Smooth muscle cell (in vitro differentiated cells): ENCODE data around the gene TTC24. TPM values are rescaled to one million over a fixed set of nuclear protein-coding genes. Genes with fewer than 3 reads are reported as not detected.

Experiments
- DNase-seq: peaks from one replicate; lab custom pipeline; 2025; ENCODE audit not compliant: unreplicated experiment; lab: John Stamatoyannopoulos, UW
- H2AFZ ChIP-seq: fragments of 200-600 bp; sonication (generic); 2 replicates; pipeline ENCODE4 v1.6.0; 2016; ENCODE audit warnings: antibody characterized with exemption, low read depth, mild to moderate bottlenecking
- H3F3A ChIP-seq: fragments of 200-600 bp; sonication (generic); 2 replicates; pipeline ENCODE4 v1.6.0; 2017; ENCODE audit warnings: antibody characterized with exemption, low read depth
- H3K27ac ChIP-seq: fragments of 200-600 bp; sonication (generic); 2 replicates; pipeline ENCODE4 v1.5.1; 2016; ENCODE audit warnings: low read depth, mild to moderate bottlenecking
- H3K27me3 ChIP-seq: fragments of 200-600 bp; sonication (generic); 2 replicates; pipeline ENCODE4 v1.6.1; 2016; ENCODE audit warnings: low read depth, mild to moderate bottlenecking
- H3K36me3 ChIP-seq: fragments of 200-600 bp; sonication (generic); 2 replicates; pipeline ENCODE4 v1.5.1; 2016; ENCODE audit warnings: low read depth
- H3K4me1 ChIP-seq: fragments of 200-600 bp; sonication (generic); 2 replicates; pipeline ENCODE4 v1.5.1; 2016; ENCODE audit warnings: low read depth
- H3K4me2 ChIP-seq: fragments of 200-600 bp; sonication (generic); 2 replicates; pipeline ENCODE4 v1.6.0; 2016; ENCODE audit warnings: mild to moderate bottlenecking
- H3K4me3 ChIP-seq: fragments of 200-600 bp; sonication (generic); 2 replicates; pipeline ENCODE4 v1.5.1; 2016; ENCODE audit warnings: mild to moderate bottlenecking
- H3K79me2 ChIP-seq: fragments of 200-600 bp; sonication (generic); 2 replicates; pipeline ENCODE4 v1.6.0; 2016; ENCODE audit warnings: low read depth, mild to moderate bottlenecking
- H3K9ac ChIP-seq: fragments of 200-600 bp; sonication (generic); 2 replicates; pipeline ENCODE4 v1.6.0; 2016; ENCODE audit warnings: low read depth
- H3K9me3 ChIP-seq: fragments of 200-600 bp; sonication (generic); replicated peaks from 2 replicates; pipeline ENCODE4 v1.5.1; 2016; ENCODE audit warnings: low read depth
- H4K20me1 ChIP-seq: fragments of 200-600 bp; sonication (generic); 2 replicates; pipeline ENCODE4 v1.6.0; 2016; ENCODE audit warnings: low read depth
- WGBS: methylation state at CpG from one replicate; pipeline ENCODE4 v1.1.7; 2016; ENCODE audit warnings: low lambda C conversion rate; 5-methylcytosine and 5-hydroxymethylcytosine counted together
- polyA plus RNA-seq: library from polyadenylated mRNA; unstranded; fragments of >200 nt; fragmentation: Nextera tagmentation; extraction: Ambion mirVana; gene quantifications from 2 replicates; pipeline ENCODE4 v1.2.1, GENCODE V29; 2016
- total RNA-seq: library from RNA; depleted of rRNA; stranded (reverse); fragments of >200 nt; gene quantifications from 2 replicates; pipeline ENCODE4 v1.2.3, GENCODE V29; 2014
- TF ChIP-seq, protein P1 (sequence below): fragments of 200-600 bp; sonication (generic); IDR thresholded peaks from 2 replicates; pipeline ENCODE4 v1.5.1; 2017; ENCODE audit warnings: borderline replicate concordance, mild to moderate bottlenecking, antibody characterized with exemption; ENCODE audit not compliant: insufficient read depth, poor library complexity, severe bottlenecking

Gene TTC24
- total and polyA plus RNA-seq, 2 experiments from 2014 or later = not detected

DNA sequence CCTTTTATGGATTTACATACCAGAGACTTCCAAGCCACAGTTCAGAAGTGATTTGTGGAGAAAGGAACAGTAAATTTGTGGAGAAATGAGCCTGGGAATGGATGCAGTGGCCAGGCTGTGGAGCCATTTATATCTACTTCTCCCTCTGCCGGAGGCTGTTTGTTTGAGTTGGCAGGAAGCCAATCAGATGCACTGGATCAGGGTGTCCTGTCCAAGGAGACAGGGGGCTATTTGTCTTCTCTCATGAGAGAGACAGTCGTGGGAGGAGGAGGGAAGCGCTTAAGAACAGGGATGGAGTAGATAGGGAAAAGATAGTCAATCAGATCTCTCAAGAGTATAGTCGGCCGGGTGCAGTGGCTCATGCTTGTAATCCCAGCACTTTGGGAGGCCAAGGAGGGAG is 36.9 kb downstream of the TTC24 start:
- no peak overlapping the region for H2AFZ ChIP-seq
- H3K9ac ChIP-seq = no peak overlapping the region
- no peaks in the 10 kb centered on the region for H3K9me3 ChIP-seq
- no peaks in the 10 kb centered on the region for H3K36me3 ChIP-seq
- H3K4me3 ChIP-seq = no peak overlapping the region
- TF ChIP-seq, protein P1, sequence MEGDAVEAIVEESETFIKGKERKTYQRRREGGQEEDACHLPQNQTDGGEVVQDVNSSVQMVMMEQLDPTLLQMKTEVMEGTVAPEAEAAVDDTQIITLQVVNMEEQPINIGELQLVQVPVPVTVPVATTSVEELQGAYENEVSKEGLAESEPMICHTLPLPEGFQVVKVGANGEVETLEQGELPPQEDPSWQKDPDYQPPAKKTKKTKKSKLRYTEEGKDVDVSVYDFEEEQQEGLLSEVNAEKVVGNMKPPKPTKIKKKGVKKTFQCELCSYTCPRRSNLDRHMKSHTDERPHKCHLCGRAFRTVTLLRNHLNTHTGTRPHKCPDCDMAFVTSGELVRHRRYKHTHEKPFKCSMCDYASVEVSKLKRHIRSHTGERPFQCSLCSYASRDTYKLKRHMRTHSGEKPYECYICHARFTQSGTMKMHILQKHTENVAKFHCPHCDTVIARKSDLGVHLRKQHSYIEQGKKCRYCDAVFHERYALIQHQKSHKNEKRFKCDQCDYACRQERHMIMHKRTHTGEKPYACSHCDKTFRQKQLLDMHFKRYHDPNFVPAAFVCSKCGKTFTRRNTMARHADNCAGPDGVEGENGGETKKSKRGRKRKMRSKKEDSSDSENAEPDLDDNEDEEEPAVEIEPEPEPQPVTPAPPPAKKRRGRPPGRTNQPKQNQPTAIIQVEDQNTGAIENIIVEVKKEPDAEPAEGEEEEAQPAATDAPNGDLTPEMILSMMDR = no peak
- no peak for DNase-seq
- no peaks in the 10 kb centered on the region for H3F3A ChIP-seq
- peaks cover 24% of the 10 kb centered on the region for H3K27me3 ChIP-seq
- no peaks in the 10 kb centered on the region for H3K79me2 ChIP-seq
- no peaks in the 10 kb centered on the region for H3K4me1 ChIP-seq
- no peaks in the 10 kb centered on the region for H4K20me1 ChIP-seq
- no peak overlapping the region for H3K27ac ChIP-seq
- H3K4me2 ChIP-seq = peak overlapping the region; percentile 67
- WGBS = 20% methylated on average over 5 of the region's 5 CpGs

DNA sequence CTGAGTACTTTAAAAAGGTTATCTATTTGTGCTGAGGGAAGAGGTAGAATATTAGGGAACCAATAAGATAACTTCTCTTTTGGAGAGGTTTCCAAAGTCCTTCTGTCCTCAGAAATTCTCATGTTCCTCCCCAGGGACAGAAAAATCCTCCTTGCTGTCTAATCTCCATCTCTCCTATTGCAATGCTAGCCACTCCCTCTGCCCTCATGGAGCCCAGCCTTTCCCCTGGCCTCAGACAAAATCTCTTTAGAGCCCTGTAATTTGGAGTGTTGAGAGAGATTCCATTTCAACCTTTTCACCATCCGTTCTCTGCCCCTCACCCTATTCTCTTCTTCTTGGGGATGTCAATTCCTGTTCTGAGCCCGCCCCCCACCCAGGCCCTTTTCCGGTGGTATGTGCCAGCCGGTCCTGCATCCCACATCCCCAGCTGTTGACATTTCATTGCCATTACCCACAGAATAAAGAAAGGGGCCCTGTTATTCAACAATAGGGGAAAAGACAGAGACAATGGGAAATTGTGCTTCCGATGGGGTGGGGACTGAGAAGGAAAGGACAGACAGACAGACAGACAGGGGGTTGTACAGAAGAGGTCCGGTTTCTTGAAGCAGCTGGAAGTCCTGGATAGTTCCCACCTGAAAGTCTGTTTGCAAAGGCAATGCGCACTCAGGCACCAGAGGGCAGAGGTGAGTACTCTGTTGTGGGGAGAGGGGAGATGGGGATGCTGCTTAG is 39.5 kb downstream of the TTC24 start, which contains the start of gene HAPLN2:
TSS of gene HAPLN2 (plus strand) at position 563 of the 729 bp plus-strand sequence. CDS start 4,076 bp downstream, outside the sequence.
- Histone ChIP-seq H4K20me1 (no peaks in the 10 kb centered on the region), H3K27ac (no peak within 1 kb of the TSS), H3K4me3 (no peak within 1 kb of the TSS), H3K4me2 (no peak within 1 kb of the TSS), H3K79me2 (no peaks in the 10 kb centered on the region), H2AFZ (no peak within 1 kb of the TSS), H3K27me3 (peaks cover 48% of the 10 kb centered on the region), H3K4me1 (no peaks in the 10 kb centered on the region), H3K9ac (no peak within 1 kb of the TSS), H3K9me3 (no peaks in the 10 kb centered on the region), H3F3A (no peaks in the 10 kb centered on the region), H3K36me3 (no peaks in the 10 kb centered on the region)
- WGBS = 12% methylated on average over 7 of the region's 7 CpGs
- DNase-seq = no peak
- TF ChIP-seq, protein P1 = peak; percentile 38

DNA sequence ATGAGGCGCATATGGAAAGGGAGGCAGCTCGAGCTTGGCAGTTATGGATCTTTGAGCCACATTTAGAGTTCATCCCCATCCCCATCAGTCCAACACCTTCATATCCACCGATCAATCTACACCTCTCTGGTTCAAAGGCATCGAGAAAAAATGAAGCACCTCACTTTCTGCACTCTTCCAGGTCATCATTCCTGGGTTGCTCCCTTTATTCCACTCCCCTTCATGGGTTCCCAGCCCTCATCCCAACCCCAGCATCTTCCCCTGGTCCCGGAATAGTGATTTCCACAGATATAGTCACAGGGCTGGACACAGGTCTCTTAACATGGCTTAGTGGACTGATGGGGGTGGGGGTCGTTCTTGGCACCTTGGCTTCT is 40.0 kb downstream of the TTC24 start:
- Histone ChIP-seq H3K79me2 (no peaks in the 10 kb centered on the region), H4K20me1 (no peaks in the 10 kb centered on the region), H3K9ac (no peak overlapping the region), H3K27ac (no peak overlapping the region), H3K27me3 (peaks cover 54% of the 10 kb centered on the region), H3K36me3 (no peaks in the 10 kb centered on the region), H3K9me3 (no peaks in the 10 kb centered on the region), H3K4me1 (no peaks in the 10 kb centered on the region), H3K4me3 (no peak overlapping the region), H3K4me2 (no peak overlapping the region), H3F3A (no peaks in the 10 kb centered on the region), H2AFZ (no peak overlapping the region)
- TF ChIP-seq, protein P1 = no peak
- no peak for DNase-seq
- WGBS = 39% methylated on average over 6 of the region's 6 CpGs
